Measurements from ENCODE around the gene ALKBH4. TPM values are rescaled to one million over a fixed set of nuclear protein-coding genes. Genes with fewer than 3 reads are reported as not detected.

The ALKBH4 gene
- total and polyA plus RNA-seq, 2 of the 8 experiments (the other 6 are each of a cell fraction or from before 2014, with no cell fraction given) = 10.2 to 16.6 TPM

DNA sequence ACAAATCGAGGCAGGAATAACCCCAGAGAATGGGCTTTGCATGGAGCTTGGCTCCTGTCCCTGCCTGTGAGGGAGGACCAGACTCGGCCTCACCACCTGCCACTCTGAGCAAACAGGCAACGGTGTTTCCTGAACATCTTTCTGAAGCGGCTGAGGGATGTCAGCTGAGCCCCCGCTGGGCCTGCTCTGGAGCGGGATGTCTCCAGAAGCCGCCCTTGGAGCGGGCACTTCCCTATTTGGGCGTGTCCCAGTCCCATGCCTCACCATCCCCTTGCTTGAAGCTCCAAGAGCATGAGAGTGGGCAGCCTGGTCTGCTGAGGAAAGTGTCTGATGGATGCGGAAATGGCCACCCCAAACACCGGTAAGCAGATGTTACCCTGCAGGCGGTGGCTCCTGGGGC lies 10.2 kb downstream of the ALKBH4 start:
- POLR2A ChIA-PET (ENCODE audit: partially characterized antibody) = interaction anchor here (0.8 to 4.5 kb wide), 6 partner anchors 8 to 59 kb away, joined by 3 to 27 read pairs (median 6); partner anchors contain the start of genes ALKBH4, LRWD1 and PRKRIP1
- Histone ChIP-seq H4K5ac (ENCODE audit: insufficient read length, low read depth, low read length) (no peak overlapping the region), H4K91ac (replicated peaks; ENCODE audit: insufficient read length, low read length) (no peak overlapping the region), H3K4me2 (ENCODE audit: insufficient read depth in 1 of 2, low read depth in 2 of 2, low read length in 2 of 2) (no peak overlapping the region), H2AK5ac (ENCODE audit: low read depth, low read length) (no peak overlapping the region), H2BK20ac (ENCODE audit: low read length) (no peak overlapping the region), H3K79me1 (ENCODE audit: low read depth, low read length) (no peaks in the 10 kb centered on the region), H3K14ac (ENCODE audit: insufficient read length) (no peak overlapping the region), H3K79me2 (ENCODE audit: control insufficient read depth in 1 of 2, insufficient read depth in 2 of 2, low read length in 2 of 2) (no peaks in the 10 kb centered on the region), H3K4ac (replicated peaks; ENCODE audit: insufficient read length, low read depth, low read length) (no peak overlapping the region), H3K56ac (replicated peaks; ENCODE audit: insufficient read length, low read depth, low read length) (no peak overlapping the region), H4K8ac (ENCODE audit: extremely low read depth, insufficient read depth, low read length) (peak overlapping the region; percentile 46; the same call in 1 of the 2 replicates), H3K9ac (replicated peaks in 1 of 4; ENCODE audit: extremely low read depth in 1 of 4, low read depth in 3 of 4, low read length in 3 of 4) (no peak overlapping the region), H3K18ac (ENCODE audit: extremely low read depth, low read length) (no peak overlapping the region), H2AFZ (ENCODE audit: low read length) (no peak overlapping the region), H4K20me1 (replicated peaks in 1 of 2; ENCODE audit: control insufficient read depth in 1 of 2, insufficient read depth in 2 of 2, low read length in 2 of 2) (peaks cover 0 to under 1% of the 10 kb centered on the region in 2 experiments), H2BK5ac (ENCODE audit: low read depth, low read length) (no peak overlapping the region), H3K27me3 (replicated peaks in 1 of 4; ENCODE audit: control insufficient read depth in 3 of 4, extremely low read depth in 1 of 4, insufficient read depth in 3 of 4, low read length in 3 of 4) (no peaks in the 10 kb centered on the region; a peak in 1 of 7 replicates), H3K9me3 (ENCODE audit: insufficient read depth in 2 of 2, low read depth in 1 of 2, low read length in 1 of 2) (no peaks in the 10 kb centered on the region), H3K36me3 (ENCODE audit: control insufficient read depth in 2 of 4, insufficient read depth in 4 of 4, low read length in 3 of 4) (peaks cover 6 to 21% (median 16%) of the 10 kb centered on the region in 4 experiments; a peak in 5 of 8 replicates), H2BK15ac (ENCODE audit: low read length) (no peak overlapping the region), H2BK12ac (ENCODE audit: low read depth, low read length) (no peak overlapping the region), H3K4me1 (replicated peaks in 1 of 4; ENCODE audit: control insufficient read depth in 3 of 4, insufficient read depth in 4 of 4, low read length in 3 of 4) (peaks cover 0 to 3% (median 0%) of the 10 kb centered on the region in 4 experiments; a peak in 2 of 7 replicates), H3K23ac (ENCODE audit: insufficient read length) (no peak overlapping the region), H3K23me2 (ENCODE audit: low read depth, low read length) (no peaks in the 10 kb centered on the region; the same call in 1 of the 2 replicates), H3K27ac (ENCODE audit: low read depth, low read length) (no peak overlapping the region), H2BK120ac (replicated peaks; ENCODE audit: low read depth, low read length) (no peak overlapping the region), H3K4me3 (ENCODE audit: extremely low read depth in 1 of 4, insufficient read depth in 2 of 4, low read depth in 3 of 4, low read length in 4 of 4) (no peak overlapping the region)
- WGBS, 2 experiments (ENCODE audit: extremely low coverage in 1 of 2, insufficient coverage in 1 of 2, insufficient read length in 1 of 2, insufficient replicate concordance in 2 of 2, low coverage in 1 of 2, low lambda C conversion rate in 2 of 2, missing lambda C conversion rate in 1 of 2) = 83% methylated on average over 12 of the region's 12 CpGs; no CpG with 5 or more reads in 1 of the 2 experiments
- FAIRE-seq (no peak), DNase-seq (ENCODE audit: low read depth in 1 of 2, low spot score in 2 of 2) (no peak)
- CTCF ChIA-PET (ENCODE audit: partially characterized antibody) = interaction anchor here (0.8 to 1.0 kb wide), 2 partner anchors 15 to 145 kb away, joined by 3 to 4 read pairs; no protein-coding TSS in a partner anchor
- TF ChIP-seq SRF (IDR thresholded peaks at IDR 0.05; ENCODE audit: low read depth, low read length) (peak; percentile 69), EGR1 (IDR thresholded peaks at IDR 0.05; ENCODE audit: borderline replicate concordance, low read depth, low read length) (no peak)
